MM.1S (cell line): ENCODE results near the gene LCP1.

Experiments
- EZH2 ChIP-seq: fragments of 300-600 bp; sonication (generic); optimal IDR thresholded peaks from 2 replicates; pipeline ENCODE3; 2017; ENCODE audit warnings: low read depth, mild to moderate bottlenecking, antibody characterized with exemption, low read length, mixed read lengths
- EZH2phosphoT487 ChIP-seq: fragments of 300-600 bp; sonication (generic); IDR thresholded peaks from 2 replicates; pipeline ENCODE4 v1.6.1; 2018; ENCODE audit warnings: antibody characterized with exemption, low read length
- TF ChIP-seq, protein P1 (sequence below): fragments of 300-600 bp; sonication (generic); IDR thresholded peaks from 2 replicates; pipeline ENCODE4 v1.5.1; 2016; ENCODE audit warnings: antibody characterized with exemption, low read length, mixed read lengths

DNA sequence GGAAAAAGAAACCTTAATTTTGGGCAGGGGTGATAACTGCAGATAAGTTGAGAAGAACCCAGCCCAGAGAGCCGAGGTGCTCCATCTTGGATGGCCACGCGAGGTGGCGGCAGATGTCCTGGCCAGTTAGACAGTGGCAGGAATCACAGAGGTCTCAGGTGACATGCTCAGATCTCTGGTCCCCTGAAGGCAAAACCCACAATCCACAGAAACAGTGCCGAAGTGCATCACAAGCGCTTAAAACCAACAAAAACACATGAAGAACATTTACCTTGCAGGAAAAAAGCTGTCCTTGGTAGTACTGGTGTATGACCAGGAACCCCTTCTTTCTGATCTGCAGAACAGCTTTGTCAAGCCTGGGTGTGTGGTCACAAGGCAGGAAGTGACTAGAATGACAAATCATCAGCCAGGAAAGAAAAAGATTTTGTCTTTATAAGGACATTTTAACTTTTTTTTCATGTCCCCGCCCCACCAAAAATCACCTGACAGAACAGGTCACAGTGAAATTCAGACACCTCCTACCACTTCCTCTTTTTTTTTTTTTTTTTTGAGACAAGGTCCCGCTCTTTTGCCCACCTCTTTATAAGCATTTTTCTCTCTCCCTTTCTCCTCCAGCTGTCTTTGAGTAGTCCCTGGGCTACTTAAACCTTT lies at the start of gene LCP1:
- TF ChIP-seq, protein P1, sequence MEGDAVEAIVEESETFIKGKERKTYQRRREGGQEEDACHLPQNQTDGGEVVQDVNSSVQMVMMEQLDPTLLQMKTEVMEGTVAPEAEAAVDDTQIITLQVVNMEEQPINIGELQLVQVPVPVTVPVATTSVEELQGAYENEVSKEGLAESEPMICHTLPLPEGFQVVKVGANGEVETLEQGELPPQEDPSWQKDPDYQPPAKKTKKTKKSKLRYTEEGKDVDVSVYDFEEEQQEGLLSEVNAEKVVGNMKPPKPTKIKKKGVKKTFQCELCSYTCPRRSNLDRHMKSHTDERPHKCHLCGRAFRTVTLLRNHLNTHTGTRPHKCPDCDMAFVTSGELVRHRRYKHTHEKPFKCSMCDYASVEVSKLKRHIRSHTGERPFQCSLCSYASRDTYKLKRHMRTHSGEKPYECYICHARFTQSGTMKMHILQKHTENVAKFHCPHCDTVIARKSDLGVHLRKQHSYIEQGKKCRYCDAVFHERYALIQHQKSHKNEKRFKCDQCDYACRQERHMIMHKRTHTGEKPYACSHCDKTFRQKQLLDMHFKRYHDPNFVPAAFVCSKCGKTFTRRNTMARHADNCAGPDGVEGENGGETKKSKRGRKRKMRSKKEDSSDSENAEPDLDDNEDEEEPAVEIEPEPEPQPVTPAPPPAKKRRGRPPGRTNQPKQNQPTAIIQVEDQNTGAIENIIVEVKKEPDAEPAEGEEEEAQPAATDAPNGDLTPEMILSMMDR = no peak
- TF ChIP-seq EZH2phosphoT487 (no peak), EZH2 (no peak)
